Measurements from ENCODE around the gene TMEFF2. TPM values are rescaled to one million over a fixed set of nuclear protein-coding genes. Genes with fewer than 3 reads are reported as not detected.
A peak's percentile ranks its signal among the peaks of the same experiment; 100 is the strongest.

The TMEFF2 gene
- total and polyA plus RNA-seq, 2 donors from 2014 or later: not detected

DNA sequence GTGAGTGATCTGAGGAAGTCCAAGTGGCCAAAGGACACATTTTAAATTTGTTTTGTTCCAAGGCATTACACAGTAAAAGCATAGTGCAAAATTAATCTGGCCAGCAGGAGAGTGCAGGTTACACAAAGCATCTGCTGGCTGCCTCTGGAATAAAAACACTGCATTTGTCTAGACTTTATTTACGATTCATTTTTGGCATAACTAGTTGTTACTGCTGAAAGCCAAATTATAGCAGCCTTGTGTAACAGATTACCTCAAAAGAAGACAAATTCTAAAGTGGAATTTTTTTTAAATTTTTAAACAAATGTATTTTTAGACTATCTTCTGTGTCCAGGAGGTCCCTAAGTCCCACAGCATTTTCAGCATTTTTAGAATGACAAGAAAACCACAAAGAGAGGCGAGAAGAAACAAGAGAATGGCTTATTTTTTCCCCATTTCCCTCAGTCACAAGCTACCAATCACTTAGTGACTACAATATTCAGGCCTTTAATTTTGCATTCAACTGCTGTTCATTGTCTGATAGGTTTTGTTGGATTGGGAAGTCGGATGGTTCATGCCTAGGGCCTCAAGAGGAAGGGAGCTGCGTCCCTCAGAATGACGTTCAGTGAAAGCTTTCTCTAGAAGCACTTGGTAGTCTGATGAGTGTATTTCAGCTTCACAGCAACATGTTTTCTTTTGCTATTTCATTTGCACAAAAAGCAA, 46.0 kb downstream of the TMEFF2 start:
- H3K27ac ChIP-seq (ENCODE audit: low read depth in 2 of 2, low read length in 2 of 2): no peak overlapping the region
- DNase-seq: peak in 2 of 5 donors; percentile 35 to 68

DNA sequence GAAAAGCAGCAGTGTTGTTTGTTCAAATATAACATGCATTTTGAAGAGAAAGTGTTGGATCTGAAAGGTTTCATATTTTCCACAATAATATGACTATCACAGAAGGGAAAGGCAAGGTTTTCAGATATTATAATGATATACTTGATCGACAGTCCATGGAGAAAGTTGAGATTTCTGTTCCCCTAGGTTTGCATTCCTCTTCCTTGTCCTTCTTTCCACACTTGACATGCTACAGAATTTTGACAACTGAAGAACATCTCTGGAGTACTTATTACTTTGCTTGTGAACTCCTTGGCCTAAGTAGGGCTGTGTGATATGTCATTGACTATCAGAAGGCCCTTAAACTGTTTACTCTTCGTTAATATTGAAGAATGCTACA, 46.5 kb downstream of the TMEFF2 start:
- Histone ChIP-seq H3K36me3 (ENCODE audit: control insufficient read depth in 2 of 3, insufficient read depth in 3 of 3, low read length in 3 of 3) (no peaks in the 10 kb centered on the region), H3K27me3 (ENCODE audit: control insufficient read depth, insufficient read depth, low read length) (no peaks in the 10 kb centered on the region), H3K27ac (ENCODE audit: low read depth in 2 of 2, low read length in 2 of 2) (no peak overlapping the region), H3K9me3 (ENCODE audit: control insufficient read depth in 2 of 3, insufficient read depth in 1 of 3, low read length in 3 of 3) (no peaks in the 10 kb centered on the region), H3K4me1 (ENCODE audit: control insufficient read depth in 2 of 3, insufficient read depth in 2 of 3, low read depth in 1 of 3, low read length in 3 of 3) (peaks cover 0 to 2% (median 0%) of the 10 kb centered on the region in 3 donors), H3K4me3 (ENCODE audit: low read length in 3 of 3) (no peak overlapping the region), H3K9ac (ENCODE audit: low read length in 3 of 3) (no peak overlapping the region)
- DNase-seq (no peak), FAIRE-seq (no peak)
- TF ChIP-seq, protein P1, sequence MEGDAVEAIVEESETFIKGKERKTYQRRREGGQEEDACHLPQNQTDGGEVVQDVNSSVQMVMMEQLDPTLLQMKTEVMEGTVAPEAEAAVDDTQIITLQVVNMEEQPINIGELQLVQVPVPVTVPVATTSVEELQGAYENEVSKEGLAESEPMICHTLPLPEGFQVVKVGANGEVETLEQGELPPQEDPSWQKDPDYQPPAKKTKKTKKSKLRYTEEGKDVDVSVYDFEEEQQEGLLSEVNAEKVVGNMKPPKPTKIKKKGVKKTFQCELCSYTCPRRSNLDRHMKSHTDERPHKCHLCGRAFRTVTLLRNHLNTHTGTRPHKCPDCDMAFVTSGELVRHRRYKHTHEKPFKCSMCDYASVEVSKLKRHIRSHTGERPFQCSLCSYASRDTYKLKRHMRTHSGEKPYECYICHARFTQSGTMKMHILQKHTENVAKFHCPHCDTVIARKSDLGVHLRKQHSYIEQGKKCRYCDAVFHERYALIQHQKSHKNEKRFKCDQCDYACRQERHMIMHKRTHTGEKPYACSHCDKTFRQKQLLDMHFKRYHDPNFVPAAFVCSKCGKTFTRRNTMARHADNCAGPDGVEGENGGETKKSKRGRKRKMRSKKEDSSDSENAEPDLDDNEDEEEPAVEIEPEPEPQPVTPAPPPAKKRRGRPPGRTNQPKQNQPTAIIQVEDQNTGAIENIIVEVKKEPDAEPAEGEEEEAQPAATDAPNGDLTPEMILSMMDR (IDR thresholded peaks at IDR 0.05; ENCODE audit: borderline replicate concordance, extremely low read depth, insufficient read depth): no peak
- intact Hi-C loops (cut with DNase I): no loop called here

More for the DNA sequence above, 46.0 kb downstream of the TMEFF2 start:
- FAIRE-seq: no peak
- Histone ChIP-seq H3K4me1 (ENCODE audit: control insufficient read depth in 2 of 3, insufficient read depth in 2 of 3, low read depth in 1 of 3, low read length in 3 of 3) (peaks cover 0 to 2% (median 0%) of the 10 kb centered on the region in 3 donors), H3K4me3 (ENCODE audit: low read length in 3 of 3) (no peak overlapping the region), H3K36me3 (ENCODE audit: control insufficient read depth in 2 of 3, insufficient read depth in 3 of 3, low read length in 3 of 3) (no peaks in the 10 kb centered on the region), H3K9me3 (ENCODE audit: control insufficient read depth in 2 of 3, insufficient read depth in 1 of 3, low read length in 3 of 3) (no peaks in the 10 kb centered on the region), H3K27me3 (ENCODE audit: control insufficient read depth, insufficient read depth, low read length) (no peaks in the 10 kb centered on the region), H3K9ac (ENCODE audit: low read length in 3 of 3) (no peak overlapping the region)
- TF ChIP-seq, protein P1 (IDR thresholded peaks at IDR 0.05; ENCODE audit: borderline replicate concordance, extremely low read depth, insufficient read depth): no peak
- intact Hi-C loops (cut with DNase I): no loop called here

DNA sequence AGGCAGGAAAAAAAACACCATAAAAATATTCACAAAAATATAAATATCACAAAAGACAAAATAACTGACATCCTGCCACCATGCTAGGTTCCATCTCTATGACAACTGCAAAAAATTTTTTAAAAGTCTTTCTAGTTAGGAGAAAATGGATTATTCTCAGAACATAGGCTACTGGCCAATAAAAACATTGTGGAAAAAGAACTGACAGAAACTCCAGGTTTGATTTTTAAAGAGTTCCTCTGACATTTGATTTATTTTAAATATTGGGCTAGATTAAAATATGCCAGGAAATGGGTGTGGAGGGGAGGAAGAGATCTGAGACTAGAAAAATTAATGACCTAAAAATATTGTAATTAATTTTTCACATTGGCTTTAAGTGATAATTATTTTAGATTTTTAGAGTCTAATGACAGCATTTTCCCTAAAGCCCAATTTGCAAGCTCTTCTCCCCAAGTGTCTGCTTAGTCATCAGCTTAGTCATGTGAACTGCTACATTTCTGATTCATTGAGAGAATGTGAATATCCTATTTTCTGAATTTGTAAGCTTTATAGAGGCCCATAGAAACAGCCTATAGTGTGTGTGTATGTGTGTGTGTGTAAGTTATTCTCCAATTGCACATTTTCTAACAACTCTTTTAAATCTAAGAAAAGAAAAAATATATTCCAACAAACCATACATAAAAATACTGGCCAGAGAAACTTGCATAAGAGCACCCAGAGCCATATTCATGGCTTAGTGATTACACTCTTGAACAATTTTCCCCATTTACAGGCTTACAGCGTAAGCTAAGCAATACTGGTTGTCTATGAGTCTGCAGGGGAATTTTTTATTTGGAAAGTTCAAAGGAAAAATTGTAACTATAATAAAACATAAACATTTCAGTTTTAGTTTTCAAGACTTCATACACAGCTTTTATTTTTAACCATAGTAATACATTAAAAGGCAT, 48.4 kb downstream of the TMEFF2 start:
- Histone ChIP-seq H3K4me1 (ENCODE audit: control insufficient read depth in 2 of 3, insufficient read depth in 2 of 3, low read depth in 1 of 3, low read length in 3 of 3) (peaks cover 0 to 2% (median 0%) of the 10 kb centered on the region in 3 donors), H3K9me3 (ENCODE audit: control insufficient read depth in 2 of 3, insufficient read depth in 1 of 3, low read length in 3 of 3) (no peaks in the 10 kb centered on the region), H3K27me3 (ENCODE audit: control insufficient read depth, insufficient read depth, low read length) (no peaks in the 10 kb centered on the region), H3K27ac (ENCODE audit: low read depth in 2 of 2, low read length in 2 of 2) (no peak overlapping the region), H3K36me3 (ENCODE audit: control insufficient read depth in 2 of 3, insufficient read depth in 3 of 3, low read length in 3 of 3) (no peaks in the 10 kb centered on the region), H3K4me3 (ENCODE audit: low read length in 3 of 3) (no peak overlapping the region), H3K9ac (ENCODE audit: low read length in 3 of 3) (no peak overlapping the region)
- TF ChIP-seq, protein P1 (IDR thresholded peaks at IDR 0.05; ENCODE audit: borderline replicate concordance, extremely low read depth, insufficient read depth): no peak
- FAIRE-seq (no peak), DNase-seq (no peak)
- intact Hi-C loops (cut with DNase I): no loop called here
